GM19351 (cell line): Measurements from ENCODE around the gene MPV17L2.

Experiments
- ATAC-seq: cut with Tn5 transposase; IDR thresholded peaks from one replicate; pipeline ENCODE4 v1.9.1; 2021; ENCODE audit warnings: mild to moderate bottlenecking, moderate library complexity; ENCODE audit not compliant: unreplicated experiment

Gene MPV17L2

DNA sequence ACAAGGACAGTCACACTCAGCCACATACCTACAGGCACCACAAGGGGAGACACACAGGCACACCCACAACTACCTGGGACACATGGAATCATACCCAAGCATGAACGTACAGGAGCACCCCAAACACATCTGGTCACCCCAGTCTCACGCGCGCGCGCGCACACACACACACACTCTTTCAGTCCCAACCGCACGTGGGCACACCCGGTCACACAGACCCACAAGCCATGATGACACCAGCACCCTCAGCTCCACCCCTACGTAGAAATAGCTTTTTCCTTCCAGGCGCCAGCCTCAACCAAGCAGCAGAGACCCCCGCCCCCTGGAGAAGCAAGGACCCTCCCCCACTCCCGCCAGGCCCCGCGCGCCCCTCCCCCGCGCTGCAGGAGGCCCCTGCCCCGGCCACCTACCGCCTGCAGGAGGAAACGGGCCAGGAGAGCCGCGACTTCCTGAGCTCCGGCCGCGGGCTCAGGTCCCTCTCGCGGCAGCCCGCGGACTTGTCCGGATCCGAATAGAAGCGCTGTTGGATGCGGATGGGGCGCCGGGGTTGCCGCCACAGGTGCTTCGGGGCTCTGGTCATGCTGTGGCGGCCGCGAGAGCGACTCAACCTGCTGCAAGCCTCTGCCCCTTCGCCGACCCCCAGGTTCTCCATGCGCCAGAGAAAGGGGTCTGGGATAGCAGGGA lies 39.7 kb downstream of the MPV17L2 start:
- ATAC-seq = no peak

DNA sequence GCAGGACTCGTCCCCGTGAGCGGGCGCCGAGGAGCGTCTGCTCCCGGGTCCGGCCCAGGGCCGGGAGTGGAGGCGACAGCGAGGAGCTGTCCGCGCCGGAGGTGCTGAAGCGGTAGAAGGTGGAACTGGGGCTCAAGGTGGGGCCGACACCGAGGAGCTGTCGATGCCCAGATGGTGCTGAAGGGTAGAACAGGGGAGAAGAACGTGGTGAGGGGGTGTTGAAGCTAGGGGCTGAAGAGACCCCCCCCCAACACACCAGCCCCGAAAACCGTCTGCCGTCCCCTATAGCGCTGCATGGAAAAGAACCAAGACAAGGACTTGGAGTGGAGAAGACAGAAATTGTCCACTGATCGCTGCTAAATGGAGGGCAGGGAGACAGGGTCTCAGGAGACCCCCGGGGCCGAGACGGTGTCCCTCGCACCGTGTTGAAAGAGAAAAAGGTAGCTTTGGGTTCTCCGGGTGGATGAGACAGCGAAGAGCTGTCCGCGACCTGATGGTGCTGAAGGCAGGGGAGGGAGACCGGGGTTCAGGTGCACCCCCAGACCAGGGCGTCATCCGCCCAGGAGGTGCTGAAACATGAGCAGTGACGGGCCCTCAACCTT lies 40.3 kb downstream of the MPV17L2 start:
- ATAC-seq = no peak

DNA sequence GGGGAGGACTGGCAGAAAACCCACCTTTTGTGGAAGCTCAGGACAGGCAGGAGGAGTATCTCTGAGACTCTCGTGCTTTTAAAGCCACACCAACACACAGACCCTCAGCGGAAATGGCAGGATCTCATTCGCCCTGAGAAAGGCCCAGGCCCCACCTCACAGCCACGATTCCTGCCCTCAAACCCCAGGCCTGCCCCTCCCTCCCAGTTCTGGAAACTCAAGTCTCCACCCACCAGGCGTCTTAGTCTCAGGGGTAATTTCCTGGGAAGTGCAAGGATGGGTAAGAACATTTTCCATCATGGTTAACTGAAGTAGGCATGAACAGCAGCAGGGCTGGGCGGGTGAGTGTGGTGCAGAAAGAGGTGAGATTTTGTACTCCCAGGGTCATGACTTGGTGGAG lies 41.2 kb downstream of the MPV17L2 start:
- no peak for ATAC-seq

DNA sequence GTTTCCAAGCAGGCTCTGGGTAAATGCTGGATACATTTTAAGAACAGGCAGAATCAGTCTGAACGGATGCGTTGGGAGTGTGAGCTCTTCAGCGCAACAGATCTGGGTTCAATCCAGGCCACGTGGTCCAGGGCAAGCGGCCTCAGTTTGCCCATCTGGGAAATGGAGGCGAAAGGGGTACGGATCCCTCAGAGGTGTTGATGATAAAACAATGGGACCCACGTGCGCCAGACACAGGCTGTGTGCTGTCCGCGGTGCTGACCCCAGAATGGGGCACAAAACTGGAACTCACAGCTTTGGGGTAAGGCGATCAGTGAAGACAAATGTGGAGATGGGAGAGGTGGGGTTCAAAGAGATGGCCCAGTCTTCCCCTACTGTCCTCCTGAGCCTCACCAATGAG lies 46.3 kb downstream of the MPV17L2 start:
- ATAC-seq = no peak

DNA sequence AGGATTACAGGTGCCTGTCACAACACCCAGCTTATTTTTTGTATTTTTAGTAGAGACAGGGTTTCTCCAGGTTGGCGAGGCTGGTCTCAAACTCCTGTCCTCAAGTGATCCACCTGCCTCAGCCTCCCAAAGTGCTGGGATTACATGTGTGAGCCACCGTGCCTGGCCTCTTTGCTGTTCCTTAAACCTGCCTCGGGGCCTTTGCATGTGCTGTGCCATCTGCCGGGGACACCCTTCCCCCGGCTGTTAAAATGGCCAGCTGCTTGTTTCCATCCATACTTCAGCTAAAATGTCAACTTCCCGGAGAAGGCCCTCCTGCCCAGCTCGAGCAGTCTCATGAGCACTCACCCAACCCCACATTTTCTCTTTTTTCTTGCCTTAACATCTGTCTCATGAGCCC lies 52.3 kb downstream of the MPV17L2 start:
- ATAC-seq = no peak
